SK-N-SH treated with all-trans-retinoic acid at 6 μM for 48 hours (cell line): Measurements from ENCODE around the gene CDK6.

Experiments used
- BACH2 ChIP-seq: fragments of 250-450 bp; sonication (Bioruptor Pico); IDR thresholded peaks from 2 replicates; pipeline ENCODE4 v1.9.0; 2021; ENCODE audit warnings: mild to moderate bottlenecking, borderline replicate concordance
- ESRRG ChIP-seq: fragments of 250-450 bp; sonication (Bioruptor Pico); IDR thresholded peaks from 2 replicates; pipeline ENCODE4 v1.6.1; 2021; ENCODE audit warnings: mild to moderate bottlenecking
- OSR1 ChIP-seq: fragments of 250-450 bp; sonication (Bioruptor Pico); IDR thresholded peaks from 2 replicates; pipeline ENCODE4 v1.8.0; 2022; ENCODE audit warnings: moderate library complexity, mild to moderate bottlenecking, inconsistent platforms
- POU6F1 ChIP-seq: fragments of 250-450 bp; sonication (Bioruptor Pico); IDR thresholded peaks from 2 replicates; pipeline ENCODE4 v1.8.0; 2021; ENCODE audit warnings: low read depth, mild to moderate bottlenecking, moderate library complexity, borderline replicate concordance
- RARB ChIP-seq: fragments of 250-450 bp; sonication (Bioruptor Pico); IDR thresholded peaks from 2 replicates; pipeline ENCODE4 v1.8.0; 2021; ENCODE audit warnings: mild to moderate bottlenecking, moderate library complexity
- SNAI2 ChIP-seq: fragments of 250-450 bp; sonication (Bioruptor Pico); IDR thresholded peaks from 2 replicates; pipeline ENCODE4 v1.5.0; 2020; ENCODE audit warnings: mild to moderate bottlenecking, moderate library complexity
- TOX ChIP-seq: fragments of 250-450 bp; sonication (Bioruptor Pico); IDR thresholded peaks from 2 replicates; pipeline ENCODE4 v1.8.0; 2021; ENCODE audit warnings: mild to moderate bottlenecking, moderate library complexity, borderline replicate concordance
- ZFP30 ChIP-seq: fragments of 450-650 bp; formaldehyde crosslinking; IDR thresholded peaks from 2 replicates; pipeline ENCODE4 v1.5.0; 2022; ENCODE audit warnings: mild to moderate bottlenecking, moderate library complexity
- ZNF565 ChIP-seq: fragments of 450-650 bp; formaldehyde crosslinking; conservative IDR thresholded peaks from 2 replicates; pipeline ENCODE4 v1.5.0; 2020; ENCODE audit warnings: low read depth, mild to moderate bottlenecking, moderate library complexity
- ZNF70 ChIP-seq: fragments of 450-650 bp; formaldehyde crosslinking; IDR thresholded peaks from 2 replicates; pipeline ENCODE4 v1.5.0; 2020; ENCODE audit warnings: mild to moderate bottlenecking, moderate library complexity
- TF ChIP-seq, protein P1 (sequence below): fragments of 250-450 bp; sonication (Bioruptor Pico); IDR thresholded peaks from 2 replicates; pipeline ENCODE4 v1.8.0; 2020; ENCODE audit warnings: mild to moderate bottlenecking, moderate library complexity, borderline replicate concordance

DNA sequence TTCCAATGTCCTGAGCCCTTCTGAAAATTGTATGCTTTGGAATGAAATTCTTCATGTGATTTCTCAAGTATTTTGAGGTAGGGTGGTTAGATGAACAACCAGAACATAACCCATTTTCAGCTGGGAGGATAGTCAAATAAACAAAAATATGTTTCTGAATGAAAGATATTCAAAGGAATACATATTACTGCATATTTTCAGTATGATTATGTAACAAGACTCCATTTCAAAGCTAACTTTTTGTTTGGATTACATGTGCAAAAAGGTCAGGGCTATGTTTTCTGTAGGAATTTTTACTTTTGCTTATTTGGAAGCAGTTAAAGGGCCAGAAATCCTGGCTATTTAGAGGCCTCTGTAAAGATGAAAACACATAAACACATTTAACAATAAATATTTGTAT lies 27.7 kb downstream of the CDK6 start:
- TF ChIP-seq ZNF565 (CRISPR knock-in tag) (no peak), SNAI2 (CRISPR knock-in tag) (no peak), ESRRG (CRISPR knock-in tag) (no peak), BACH2 (CRISPR knock-in tag) (no peak), ZNF70 (CRISPR knock-in tag) (no peak), ZFP30 (CRISPR knock-in tag) (no peak), OSR1 (CRISPR knock-in tag) (no peak), TOX (no peak), RARB (CRISPR knock-in tag) (no peak), POU6F1 (CRISPR knock-in tag) (no peak)
- TF ChIP-seq, protein P1, sequence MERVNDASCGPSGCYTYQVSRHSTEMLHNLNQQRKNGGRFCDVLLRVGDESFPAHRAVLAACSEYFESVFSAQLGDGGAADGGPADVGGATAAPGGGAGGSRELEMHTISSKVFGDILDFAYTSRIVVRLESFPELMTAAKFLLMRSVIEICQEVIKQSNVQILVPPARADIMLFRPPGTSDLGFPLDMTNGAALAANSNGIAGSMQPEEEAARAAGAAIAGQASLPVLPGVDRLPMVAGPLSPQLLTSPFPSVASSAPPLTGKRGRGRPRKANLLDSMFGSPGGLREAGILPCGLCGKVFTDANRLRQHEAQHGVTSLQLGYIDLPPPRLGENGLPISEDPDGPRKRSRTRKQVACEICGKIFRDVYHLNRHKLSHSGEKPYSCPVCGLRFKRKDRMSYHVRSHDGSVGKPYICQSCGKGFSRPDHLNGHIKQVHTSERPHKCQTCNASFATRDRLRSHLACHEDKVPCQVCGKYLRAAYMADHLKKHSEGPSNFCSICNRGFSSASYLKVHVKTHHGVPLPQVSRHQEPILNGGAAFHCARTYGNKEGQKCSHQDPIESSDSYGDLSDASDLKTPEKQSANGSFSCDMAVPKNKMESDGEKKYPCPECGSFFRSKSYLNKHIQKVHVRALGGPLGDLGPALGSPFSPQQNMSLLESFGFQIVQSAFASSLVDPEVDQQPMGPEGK (CRISPR knock-in tag) = no peak
